Stimulated activated CD4-positive, alpha-beta T cell treated with anti-CD3 and anti-CD28 coated beads, Interleukin-12 subunit alpha, Interleukin-12 subunit beta, amount 100 ng/mL, for 48 hours (primary cell): ENCODE results near the gene LIMS1.
A peak's percentile ranks its signal among the peaks of the same experiment; 100 is the strongest.
"Not testable (repeated sequence)": the region's sequence is repeated elsewhere in the genome, so short reads cannot be mapped to it uniquely, and the experiment has no call there.

Experiments
- DNase-seq, 3 donors: peaks; one replicate each; pipeline ENCODE4 v3.0.0-alpha.2; 2020; ENCODE audit warnings: low read depth in 2 of 3, low spot score in 1 of 3

The LIMS1 gene, protein sequence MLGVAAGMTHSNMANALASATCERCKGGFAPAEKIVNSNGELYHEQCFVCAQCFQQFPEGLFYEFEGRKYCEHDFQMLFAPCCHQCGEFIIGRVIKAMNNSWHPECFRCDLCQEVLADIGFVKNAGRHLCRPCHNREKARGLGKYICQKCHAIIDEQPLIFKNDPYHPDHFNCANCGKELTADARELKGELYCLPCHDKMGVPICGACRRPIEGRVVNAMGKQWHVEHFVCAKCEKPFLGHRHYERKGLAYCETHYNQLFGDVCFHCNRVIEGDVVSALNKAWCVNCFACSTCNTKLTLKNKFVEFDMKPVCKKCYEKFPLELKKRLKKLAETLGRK

DNA sequence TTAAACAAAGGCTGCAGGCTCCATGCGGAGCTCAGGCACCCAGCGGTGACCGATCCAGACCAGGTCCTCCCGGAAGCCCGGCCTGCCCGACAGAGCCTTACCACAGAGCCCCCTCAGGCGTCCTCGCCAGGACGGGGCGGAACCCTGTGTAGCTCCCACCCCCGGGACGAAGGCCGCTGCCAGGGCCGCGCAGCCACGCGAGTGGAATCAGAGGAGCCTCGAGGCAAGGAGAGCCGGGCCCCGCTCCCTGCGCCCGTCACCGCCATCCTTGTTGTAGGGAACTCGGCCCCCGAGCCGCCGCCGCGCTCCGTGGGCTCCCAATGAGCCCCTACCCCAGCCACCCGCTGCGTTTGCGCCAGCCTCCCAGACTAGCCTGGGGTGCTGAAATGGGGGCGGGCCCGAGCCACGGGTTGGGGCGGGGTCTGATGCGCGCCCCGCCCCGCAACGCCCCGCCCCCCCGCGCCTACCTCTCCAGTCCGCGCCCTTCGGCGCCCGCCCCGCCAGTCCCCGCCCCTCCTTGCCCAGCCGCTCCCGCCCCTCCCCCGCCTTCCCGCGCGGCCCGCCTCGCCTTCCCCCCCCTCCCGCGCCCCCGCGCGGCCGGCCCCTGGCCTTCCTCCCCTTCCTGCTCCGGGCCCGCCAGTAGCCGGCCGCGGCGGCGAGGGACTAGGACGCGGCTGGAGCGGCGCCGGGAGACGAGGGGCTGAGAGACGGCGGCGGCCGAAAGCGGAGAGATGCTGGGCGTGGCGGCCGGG, at the start of gene LIMS1:
Gene LIMS1, plus strand, starts transcription at position 639 of the 752 bp plus-strand sequence. Its CDS starts 93 bp downstream, at position 732.
- peak; percentile 73 to 90 (median 74) for DNase-seq

DNA sequence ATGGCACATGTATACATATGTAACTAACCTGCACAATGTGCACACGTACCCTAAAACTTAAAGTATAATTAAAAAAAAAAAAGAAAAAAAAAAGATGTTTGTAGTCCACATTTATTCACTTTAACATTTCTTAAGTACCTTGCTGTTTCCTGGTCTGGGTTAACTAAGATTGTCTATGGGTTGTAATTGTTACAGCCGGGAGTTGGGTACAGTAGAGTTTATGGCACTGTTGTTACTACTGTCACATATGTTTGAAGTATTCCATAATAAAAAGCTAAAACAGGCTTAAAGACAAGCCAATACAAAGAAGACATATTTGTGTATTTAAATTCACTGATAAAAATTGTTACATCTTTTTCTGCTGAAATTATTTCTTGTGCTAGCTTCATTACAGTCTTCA, 49.0 kb upstream of the LIMS1 start:
- DNase-seq = no peak

DNA sequence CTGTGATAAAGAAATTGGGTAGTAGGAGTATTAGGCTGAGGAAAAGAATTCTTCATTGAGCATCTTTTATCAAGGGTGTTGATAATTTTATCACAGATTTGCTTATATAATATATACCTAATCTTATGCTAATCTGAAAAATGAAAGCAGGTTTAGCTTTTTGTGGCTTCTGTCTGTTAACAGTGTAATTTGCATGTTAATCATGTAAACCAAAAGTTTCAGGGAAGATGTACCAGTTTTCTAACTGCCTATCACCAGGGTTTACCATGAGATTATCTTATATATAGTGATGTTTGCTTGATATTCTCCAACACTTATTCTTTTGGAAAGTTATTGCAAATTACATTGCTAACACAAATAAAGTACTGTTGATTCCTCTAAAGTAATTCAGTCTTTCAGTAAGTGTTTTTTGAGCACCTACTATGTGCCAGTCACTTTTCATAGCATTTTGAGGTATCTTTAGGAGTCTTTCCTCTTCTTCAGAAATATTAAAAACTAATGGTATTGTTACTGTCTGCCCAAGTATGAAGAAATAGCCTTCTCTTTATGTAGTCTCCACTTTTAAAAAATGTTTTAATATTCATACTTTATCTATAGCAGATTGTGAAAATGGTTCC, 43.7 kb upstream of the LIMS1 start:
- DNase-seq = no peak

DNA sequence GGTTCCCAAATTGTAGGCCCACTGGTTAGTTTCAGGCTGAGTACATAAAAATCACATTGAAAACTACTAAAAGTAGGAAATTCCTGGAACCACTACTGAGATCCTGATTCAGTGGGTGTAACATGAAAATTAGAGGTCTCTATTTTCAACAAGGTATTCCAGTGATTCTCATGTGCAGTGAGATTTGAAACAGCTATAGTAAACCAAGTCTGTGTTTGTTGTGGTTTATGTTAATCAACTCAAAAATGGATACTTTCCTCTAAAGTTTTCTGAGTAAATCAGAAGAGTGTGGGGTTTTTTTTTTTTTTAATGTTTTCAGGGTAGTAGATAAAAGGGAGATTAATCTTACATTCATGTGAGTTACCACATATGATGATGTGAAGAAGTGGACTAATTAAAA, 42.4 kb upstream of the LIMS1 start:
- DNase-seq = no peak

DNA sequence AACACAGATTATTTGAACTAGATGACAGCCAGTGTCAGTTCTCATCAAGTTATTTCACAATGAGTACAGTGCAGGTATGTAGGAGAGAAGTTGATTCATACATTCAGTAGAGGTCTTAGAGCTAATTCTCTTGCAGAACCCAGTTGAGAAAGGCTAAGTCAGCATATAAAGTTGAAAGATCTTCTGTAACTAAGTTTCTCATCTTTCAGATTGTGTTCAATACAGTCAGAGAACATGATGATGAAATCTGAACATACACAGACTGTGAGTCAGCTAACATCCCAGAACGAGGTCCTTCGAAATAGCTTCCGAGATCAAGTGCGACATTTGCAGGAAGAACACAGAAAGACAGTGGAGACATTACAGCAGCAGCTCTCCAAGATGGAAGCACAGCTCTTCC, 41.9 kb upstream of the LIMS1 start:
- no peak for DNase-seq

DNA sequence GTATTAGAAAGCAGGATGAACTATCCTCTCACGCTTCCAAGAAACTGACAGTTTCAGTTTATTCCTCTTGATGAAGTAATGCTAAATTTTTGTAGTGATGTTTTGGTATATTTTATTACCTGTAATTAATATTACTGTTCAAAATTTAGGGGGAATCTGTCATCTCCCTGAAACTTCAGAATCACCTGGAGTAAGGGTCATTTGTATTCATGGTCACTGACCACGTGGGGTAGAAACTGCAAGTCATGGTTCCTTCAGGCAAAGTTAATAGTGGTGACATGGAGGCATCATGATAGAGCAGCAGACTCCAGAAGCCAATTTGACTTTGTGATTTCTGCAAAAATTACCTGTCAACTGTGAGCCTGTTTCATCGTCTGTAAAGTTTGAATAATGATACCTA, 38.1 kb upstream of the LIMS1 start:
- DNase-seq = not testable (repeated sequence)

DNA sequence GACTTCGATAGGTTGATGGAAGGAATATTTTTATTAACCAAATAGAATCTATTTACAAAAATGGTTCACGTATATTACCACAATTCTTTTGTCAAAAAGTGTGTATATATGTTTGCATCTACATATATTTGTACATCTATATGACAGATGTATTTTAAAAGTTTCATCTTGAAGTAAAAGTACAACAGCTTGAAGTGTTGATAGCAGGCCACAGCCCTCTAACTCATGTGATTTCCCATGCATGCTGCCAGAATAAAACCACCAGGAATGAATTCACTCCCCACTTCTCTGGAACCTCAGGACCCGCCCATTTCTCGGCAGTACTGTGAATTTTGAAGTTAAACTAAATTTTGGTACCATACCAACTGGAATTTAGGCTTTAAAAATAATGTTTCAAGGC, 26.6 kb upstream of the LIMS1 start:
- DNase-seq = not testable (repeated sequence)

DNA sequence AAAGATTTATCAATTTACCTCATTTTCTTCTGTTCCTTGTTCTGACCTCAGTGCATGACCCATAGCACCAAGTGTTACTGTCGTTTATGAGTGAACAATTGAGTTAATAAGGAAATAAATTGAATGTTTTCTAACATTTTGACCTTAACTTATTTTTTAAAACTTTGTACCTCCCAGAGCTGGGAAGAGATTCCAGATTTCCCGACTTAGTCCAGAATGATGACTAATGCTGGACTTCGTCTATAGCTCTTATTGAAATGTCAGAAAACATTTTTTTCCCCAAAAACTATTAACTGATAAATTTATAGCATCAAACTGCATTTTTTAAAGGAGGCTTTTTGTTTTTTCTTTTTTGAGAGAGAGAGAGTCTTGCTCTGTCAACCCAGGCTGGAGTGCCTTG, 21.8 kb upstream of the LIMS1 start:
- DNase-seq = not testable (repeated sequence)

DNA sequence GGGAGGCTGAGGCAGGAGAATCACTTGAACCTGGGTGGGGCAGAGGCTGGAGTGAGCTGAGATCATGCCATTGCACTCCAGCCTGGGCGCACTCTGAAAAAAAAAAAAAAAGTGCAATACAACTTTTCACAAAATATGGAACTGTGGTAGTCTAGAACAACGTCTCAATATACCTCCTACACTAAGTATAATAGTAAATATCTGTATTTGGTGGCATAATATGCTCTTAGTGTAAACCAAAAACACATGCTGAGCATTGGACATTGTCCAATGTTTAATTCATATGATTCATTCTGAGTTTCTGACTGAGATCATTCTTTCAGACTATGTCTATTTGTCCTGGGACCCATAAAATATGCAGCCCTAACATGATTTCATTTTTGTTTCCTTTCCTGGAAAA, 19.8 kb upstream of the LIMS1 start:
- DNase-seq = not testable (repeated sequence)

DNA sequence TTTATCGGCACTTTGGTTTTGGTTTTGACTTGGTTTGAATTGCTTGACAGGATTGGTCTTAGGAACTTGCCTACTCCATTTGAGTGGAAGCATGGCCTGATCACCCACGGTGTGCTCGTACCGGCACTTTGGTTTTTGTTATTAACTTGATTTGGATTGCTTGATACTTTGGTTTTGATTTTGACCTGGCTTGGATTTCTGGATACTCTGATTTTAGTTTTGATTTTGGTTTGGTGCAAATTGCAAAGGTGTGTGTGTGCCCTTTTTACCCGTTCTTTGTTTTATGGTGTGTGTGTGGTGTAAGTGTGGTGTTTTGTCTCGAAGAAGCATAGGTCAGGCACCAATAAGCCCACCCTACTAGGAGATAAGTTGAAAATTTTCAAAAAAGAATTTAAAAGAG, 9.6 kb upstream of the LIMS1 start:
- not testable (repeated sequence) for DNase-seq

DNA sequence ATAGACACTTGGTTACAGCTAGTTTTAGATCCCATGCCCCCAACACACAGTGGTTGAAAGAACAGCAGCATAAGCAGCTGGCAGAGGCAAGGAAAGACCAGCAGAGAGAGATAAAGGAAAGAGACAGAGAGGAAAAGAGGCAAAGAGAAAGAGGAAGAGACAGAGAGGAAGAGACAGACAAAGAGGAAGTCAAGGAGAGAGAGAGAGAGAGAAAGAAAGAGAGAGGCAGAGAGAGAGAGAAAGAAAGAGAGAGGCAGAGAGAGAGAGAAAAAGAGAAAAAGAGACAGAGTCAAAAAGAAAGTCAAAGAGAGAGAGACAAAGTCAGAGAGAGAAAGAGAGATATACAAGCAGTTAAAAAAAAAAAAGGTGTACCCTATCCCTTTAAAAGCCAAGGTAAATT, 9.0 kb upstream of the LIMS1 start:
- not testable (repeated sequence) for DNase-seq

DNA sequence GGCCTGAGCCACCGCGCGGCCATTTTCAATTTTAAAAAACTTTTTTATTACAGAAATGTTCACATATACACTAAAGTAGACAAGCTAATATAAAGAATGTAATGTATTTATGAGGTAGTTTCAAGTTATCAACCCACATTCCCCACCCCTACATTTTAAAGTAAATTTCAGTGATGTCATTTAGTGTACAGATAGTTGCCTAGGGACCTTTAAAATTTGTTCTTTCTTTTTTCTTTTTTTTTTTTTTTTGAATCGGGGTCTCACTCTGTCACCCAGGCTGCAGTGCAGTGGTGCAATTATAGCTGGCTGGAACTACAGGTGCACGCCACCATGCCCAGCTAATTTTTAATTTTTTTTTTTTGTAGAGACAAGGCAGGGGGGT, 2.6 kb upstream of the LIMS1 start:
- no peak for DNase-seq

DNA sequence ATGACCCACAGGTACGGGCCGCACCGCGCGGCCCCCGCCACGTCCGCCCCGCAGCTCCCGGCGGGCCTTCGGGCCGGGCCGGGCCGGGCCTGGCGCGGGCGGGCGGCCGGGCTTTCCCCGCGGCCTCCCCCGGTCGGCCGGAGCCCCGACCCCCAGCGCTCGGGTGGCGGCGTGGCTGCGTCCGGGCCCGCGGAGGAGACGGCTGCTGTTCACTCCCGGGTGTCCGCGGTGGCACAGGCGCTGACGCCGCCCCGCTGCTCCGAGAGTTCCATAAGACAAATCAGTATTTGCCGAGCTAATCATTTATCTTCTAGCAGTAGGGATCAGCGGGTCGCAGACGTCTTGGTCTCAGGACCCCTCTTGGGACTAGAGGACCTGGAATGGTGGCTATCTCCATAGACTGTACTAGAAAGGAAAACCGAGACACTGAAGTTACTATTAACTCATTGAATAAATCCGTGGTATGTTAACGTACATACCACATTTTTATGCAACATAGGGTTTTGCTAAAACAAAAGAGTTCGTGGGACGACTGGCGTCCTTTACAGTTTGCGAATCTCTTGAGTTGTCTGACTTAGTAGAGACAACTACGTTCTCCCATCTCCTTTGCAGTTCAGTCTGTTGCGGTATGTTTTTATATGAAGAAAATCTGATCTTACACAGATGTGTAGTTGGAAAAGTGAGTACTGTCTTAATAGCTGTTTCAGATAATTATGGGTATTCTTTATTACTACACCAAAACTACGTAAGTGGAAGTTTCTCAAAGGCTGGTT, 500 bp downstream of the LIMS1 start:
- DNase-seq = peak in 2 of 3 donors; percentile 25 to 30

DNA sequence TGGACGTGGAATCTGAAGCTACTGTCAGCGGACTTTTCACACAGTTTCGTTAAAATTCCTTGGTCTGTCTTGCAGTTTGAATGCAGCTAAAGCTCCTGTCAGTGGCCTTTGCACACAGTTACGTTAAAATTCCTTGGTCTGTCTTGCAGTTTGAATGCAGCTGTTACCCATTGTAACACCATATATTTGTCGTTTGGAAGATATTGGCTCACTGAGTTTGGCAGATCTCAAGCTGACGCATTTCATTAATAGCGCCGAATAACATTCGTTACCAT, 1.0 kb downstream of the LIMS1 start:
- no peak for DNase-seq

DNA sequence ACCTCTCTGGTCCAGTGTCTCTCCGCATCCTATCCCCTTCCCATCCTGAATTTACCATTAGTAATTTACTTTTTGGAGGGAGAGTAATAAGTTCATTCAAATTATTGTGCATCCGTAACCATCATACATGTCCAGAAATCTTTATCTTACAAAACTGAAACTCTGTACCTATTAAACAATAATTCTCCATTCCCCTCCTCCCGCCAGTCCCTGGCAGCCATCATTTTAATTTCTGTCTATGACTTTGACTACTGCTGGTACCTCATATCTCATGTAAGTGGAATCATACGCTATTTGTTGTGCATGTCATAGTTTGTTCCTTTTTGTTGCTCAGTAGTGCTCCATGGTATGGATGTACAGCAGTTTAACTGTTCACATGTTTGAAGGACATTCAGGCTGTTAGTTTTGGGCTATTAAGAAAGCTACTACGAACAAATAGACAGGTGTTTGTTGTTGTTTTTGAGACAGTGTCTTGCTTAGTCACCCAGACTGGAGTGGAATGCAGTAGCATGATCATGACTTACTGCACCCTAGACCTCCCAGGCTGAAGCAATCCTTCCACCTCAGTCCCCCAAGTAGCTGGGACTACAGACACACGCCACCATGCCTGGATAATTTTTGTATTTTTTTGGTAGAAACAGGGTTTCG, 2.0 kb downstream of the LIMS1 start:
- DNase-seq = no peak

DNA sequence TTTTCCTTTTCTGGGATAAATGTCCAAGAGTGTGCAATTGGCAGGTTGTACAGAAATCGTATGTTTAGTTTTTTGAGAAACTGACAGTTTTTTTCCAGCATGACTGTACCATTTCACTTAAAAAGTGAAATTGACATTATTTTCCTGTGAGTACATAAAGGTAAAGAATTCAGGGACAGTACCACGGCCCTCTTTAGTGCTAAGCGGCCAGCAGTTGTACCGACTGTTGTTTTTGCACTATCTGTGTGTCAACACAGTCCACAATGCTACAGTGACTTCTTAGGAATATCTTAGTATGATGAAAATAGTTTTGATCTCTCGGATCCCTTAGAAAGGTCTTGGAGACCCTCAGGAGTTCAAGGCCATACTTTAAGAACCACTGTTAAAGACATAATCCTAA, 2.6 kb downstream of the LIMS1 start:
- no peak for DNase-seq

DNA sequence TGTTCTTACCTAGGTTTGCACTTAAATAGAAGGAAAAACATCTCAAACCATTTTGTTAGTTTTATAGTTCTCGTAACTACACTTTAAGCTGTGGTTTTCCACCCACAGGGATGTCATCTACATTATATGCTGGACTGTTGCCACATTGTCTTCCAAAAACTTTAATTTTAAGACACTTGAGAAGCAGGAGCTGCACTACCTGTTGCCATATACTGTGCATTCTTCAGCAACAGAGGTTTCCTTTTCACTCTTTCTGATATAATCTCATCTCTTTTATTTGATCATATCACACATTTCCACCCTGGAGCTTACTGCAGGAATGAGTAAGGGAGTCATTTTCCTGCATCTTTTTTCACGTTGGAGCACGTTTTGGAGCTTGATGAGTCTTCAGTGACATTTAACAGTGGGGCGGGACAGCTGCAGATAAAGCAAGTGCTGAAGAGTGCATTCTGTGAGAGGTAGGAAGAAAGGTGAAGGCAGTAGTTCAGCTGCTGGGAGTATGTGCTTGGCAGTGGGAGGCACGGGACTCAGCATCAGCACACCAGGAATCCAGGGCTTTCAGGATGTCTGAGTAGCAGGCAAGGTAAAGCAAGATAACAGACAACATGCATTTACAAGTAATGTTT, 3.8 kb downstream of the LIMS1 start:
- DNase-seq = no peak

DNA sequence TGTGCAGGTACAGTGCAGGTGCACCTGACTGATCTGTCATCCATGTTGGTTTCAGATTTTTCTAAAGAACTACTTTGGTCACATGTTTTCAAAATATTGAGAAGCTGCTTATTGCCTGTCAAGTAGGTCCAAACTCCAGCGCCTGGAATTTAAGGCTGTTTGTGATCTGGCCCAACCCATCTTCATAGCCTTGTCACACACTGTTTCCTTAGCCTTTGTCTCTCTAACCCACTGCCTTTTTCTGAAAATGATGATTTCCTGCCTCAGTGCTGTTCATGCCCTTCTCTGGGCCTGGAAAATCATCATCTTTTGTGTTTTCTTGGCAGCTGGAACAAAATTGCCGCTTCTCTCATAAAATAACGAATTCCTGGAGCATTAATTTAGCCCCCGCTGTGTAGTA, 7.2 kb downstream of the LIMS1 start:
- no peak for DNase-seq

DNA sequence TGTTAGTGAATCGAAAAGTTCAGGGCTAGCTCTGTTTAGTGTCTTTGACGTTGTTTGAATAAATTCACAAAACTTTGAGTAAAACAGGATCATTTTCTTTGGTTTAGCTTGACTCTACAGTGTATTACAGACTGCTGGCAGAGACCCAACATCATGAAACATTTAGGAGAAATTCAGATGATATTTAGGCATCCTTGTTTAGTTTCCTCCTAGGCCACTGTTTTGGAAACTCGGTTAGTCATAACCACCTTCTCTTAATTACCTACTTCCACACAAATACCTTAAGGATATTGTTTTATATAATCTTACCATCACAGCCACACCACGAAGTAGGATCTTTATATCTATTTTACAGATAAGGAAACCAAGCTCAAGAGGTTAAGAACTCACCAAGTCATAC, 7.8 kb downstream of the LIMS1 start:
- no peak for DNase-seq

DNA sequence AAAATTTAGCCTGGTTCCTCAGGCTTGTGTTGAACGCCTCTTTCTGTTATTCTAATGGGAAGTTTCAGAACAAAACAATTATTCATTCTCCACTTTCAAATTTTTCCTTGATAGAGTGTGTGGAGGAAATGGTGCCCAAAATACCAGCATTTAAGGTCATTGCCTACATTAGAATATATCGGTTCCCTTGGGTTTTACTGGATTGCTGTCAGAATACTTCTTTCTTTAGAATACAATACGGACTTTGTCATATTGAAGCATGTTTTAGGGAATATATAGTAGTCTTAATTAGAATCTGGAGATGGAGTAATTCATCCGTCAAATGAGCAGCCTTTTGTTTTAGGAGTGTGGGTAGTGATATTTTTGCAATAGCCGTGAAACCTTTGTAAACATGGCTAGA, 13.3 kb downstream of the LIMS1 start:
- no peak for DNase-seq
